SK-N-SH treated with all-trans-retinoic acid at 6 μM for 48 hours (cell line): ENCODE results near the gene ARL6IP4.

ENCODE experiments used
- ATAC-seq: fragments of 200-7000 bp; cut with Tn5 transposase; 3 replicates; pipeline ENCODE4 v1.9.1; 2020; ENCODE audit warnings: mild to moderate bottlenecking, moderate library complexity
- ARNTL ChIP-seq: fragments of 450-650 bp; formaldehyde crosslinking; IDR thresholded peaks from 2 replicates; pipeline ENCODE4 v1.5.0; 2020; ENCODE audit warnings: low read depth, mild to moderate bottlenecking, moderate library complexity, borderline replicate concordance
- BACH2 ChIP-seq: fragments of 250-450 bp; sonication (Bioruptor Pico); IDR thresholded peaks from 2 replicates; pipeline ENCODE4 v1.9.0; 2021; ENCODE audit warnings: mild to moderate bottlenecking, borderline replicate concordance
- CSDC2 ChIP-seq: fragments of 250-450 bp; sonication (Bioruptor Pico); IDR thresholded peaks from 2 replicates; pipeline ENCODE4 v1.5.0; 2020; ENCODE audit warnings: mild to moderate bottlenecking, moderate library complexity
- CSRNP3 ChIP-seq: fragments of 250-450 bp; sonication (Bioruptor Pico); IDR thresholded peaks from 2 replicates; pipeline ENCODE4 v1.5.1; 2021; ENCODE audit warnings: mild to moderate bottlenecking, moderate library complexity
- ESRRG ChIP-seq: fragments of 250-450 bp; sonication (Bioruptor Pico); IDR thresholded peaks from 2 replicates; pipeline ENCODE4 v1.6.1; 2021; ENCODE audit warnings: mild to moderate bottlenecking
- GLIS3 ChIP-seq: fragments of 250-450 bp; sonication (Bioruptor Pico); IDR thresholded peaks from 2 replicates; pipeline ENCODE4 v1.5.0; 2020; ENCODE audit warnings: mild to moderate bottlenecking, moderate library complexity
- OSR1 ChIP-seq: fragments of 250-450 bp; sonication (Bioruptor Pico); IDR thresholded peaks from 2 replicates; pipeline ENCODE4 v1.8.0; 2022; ENCODE audit warnings: moderate library complexity, mild to moderate bottlenecking, inconsistent platforms
- PATZ1 ChIP-seq: fragments of 250-450 bp; sonication (Bioruptor Pico); IDR thresholded peaks from 2 replicates; pipeline ENCODE4 v1.8.0; 2020; ENCODE audit warnings: mild to moderate bottlenecking, moderate library complexity, borderline replicate concordance
- PPARA ChIP-seq: fragments of 250-450 bp; sonication (Bioruptor Pico); IDR thresholded peaks from 2 replicates; pipeline ENCODE4 v1.5.0; 2020; ENCODE audit warnings: mild to moderate bottlenecking, borderline replicate concordance
- RARB ChIP-seq: fragments of 250-450 bp; sonication (Bioruptor Pico); IDR thresholded peaks from 2 replicates; pipeline ENCODE4 v1.8.0; 2021; ENCODE audit warnings: mild to moderate bottlenecking, moderate library complexity
- SNAI2 ChIP-seq: fragments of 250-450 bp; sonication (Bioruptor Pico); IDR thresholded peaks from 2 replicates; pipeline ENCODE4 v1.5.0; 2020; ENCODE audit warnings: mild to moderate bottlenecking, moderate library complexity
- TCF4 ChIP-seq: fragments of 250-450 bp; sonication (Bioruptor Pico); IDR thresholded peaks from 2 replicates; pipeline ENCODE4 v1.8.0; 2021; ENCODE audit warnings: mild to moderate bottlenecking, moderate library complexity, borderline replicate concordance
- TOX ChIP-seq: fragments of 250-450 bp; sonication (Bioruptor Pico); IDR thresholded peaks from 2 replicates; pipeline ENCODE4 v1.8.0; 2021; ENCODE audit warnings: mild to moderate bottlenecking, moderate library complexity, borderline replicate concordance
- TSHZ2 ChIP-seq: fragments of 250-450 bp; sonication (Bioruptor Pico); IDR thresholded peaks from 2 replicates; pipeline ENCODE4 v1.5.0; 2020; ENCODE audit warnings: mild to moderate bottlenecking, moderate library complexity
- ZC3H10 ChIP-seq: fragments of 250-450 bp; sonication (Bioruptor Pico); IDR thresholded peaks from 2 replicates; pipeline ENCODE4 v1.5.1; 2021; ENCODE audit warnings: mild to moderate bottlenecking, moderate library complexity
- ZFP3 ChIP-seq: fragments of 250-450 bp; sonication (Bioruptor Pico); IDR thresholded peaks from 2 replicates; pipeline ENCODE4 v1.5.0; 2020; ENCODE audit warnings: mild to moderate bottlenecking, moderate library complexity
- ZFP30 ChIP-seq: fragments of 450-650 bp; formaldehyde crosslinking; IDR thresholded peaks from 2 replicates; pipeline ENCODE4 v1.5.0; 2022; ENCODE audit warnings: mild to moderate bottlenecking, moderate library complexity
- ZNF565 ChIP-seq: fragments of 450-650 bp; formaldehyde crosslinking; conservative IDR thresholded peaks from 2 replicates; pipeline ENCODE4 v1.5.0; 2020; ENCODE audit warnings: low read depth, mild to moderate bottlenecking, moderate library complexity
- ZNF70 ChIP-seq: fragments of 450-650 bp; formaldehyde crosslinking; IDR thresholded peaks from 2 replicates; pipeline ENCODE4 v1.5.0; 2020; ENCODE audit warnings: mild to moderate bottlenecking, moderate library complexity
- ZNF8 ChIP-seq: fragments of 450-650 bp; formaldehyde crosslinking; IDR thresholded peaks from 2 replicates; pipeline ENCODE4 v1.5.0; 2020; ENCODE audit warnings: mild to moderate bottlenecking, moderate library complexity
- TF ChIP-seq, protein P1 (sequence below): fragments of 250-450 bp; sonication (Bioruptor Pico); IDR thresholded peaks from 2 replicates; pipeline ENCODE4 v1.8.0; 2021; ENCODE audit warnings: low read depth, mild to moderate bottlenecking, moderate library complexity, borderline replicate concordance

The ARL6IP4 gene

DNA sequence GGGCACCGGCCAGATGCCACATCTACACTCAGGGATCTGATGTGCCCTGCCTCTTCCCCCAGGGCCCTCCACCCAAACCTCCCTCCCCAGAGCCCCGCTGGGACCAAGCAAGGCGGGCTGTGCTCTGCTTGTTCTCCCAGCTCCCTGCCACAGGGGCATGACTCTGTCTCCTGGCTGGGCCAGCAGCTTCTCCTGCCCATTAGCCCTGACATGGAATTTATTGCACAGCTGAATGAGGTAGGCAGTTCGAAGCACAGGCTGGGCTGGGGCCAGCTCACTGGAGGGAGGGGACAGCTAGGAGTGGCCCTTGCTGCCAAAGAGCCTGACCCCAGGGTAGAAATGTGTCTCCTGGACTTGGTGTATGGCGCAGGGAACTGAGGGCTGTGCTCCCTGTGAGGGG, 42.4 kb downstream of the ARL6IP4 start:
- TF ChIP-seq GLIS3 (CRISPR knock-in tag) (no peak), ESRRG (no peak), ZNF565 (CRISPR knock-in tag) (no peak), ARNTL (CRISPR knock-in tag) (no peak), ZNF8 (CRISPR knock-in tag) (no peak), ZFP30 (no peak), SNAI2 (no peak), TSHZ2 (CRISPR knock-in tag) (no peak), TOX (CRISPR knock-in tag) (no peak), CSDC2 (CRISPR knock-in tag) (no peak), CSRNP3 (CRISPR knock-in tag) (no peak), ZFP3 (CRISPR knock-in tag) (no peak), BACH2 (no peak), ZNF70 (no peak), PPARA (CRISPR knock-in tag) (no peak)
- TF ChIP-seq, protein P1, sequence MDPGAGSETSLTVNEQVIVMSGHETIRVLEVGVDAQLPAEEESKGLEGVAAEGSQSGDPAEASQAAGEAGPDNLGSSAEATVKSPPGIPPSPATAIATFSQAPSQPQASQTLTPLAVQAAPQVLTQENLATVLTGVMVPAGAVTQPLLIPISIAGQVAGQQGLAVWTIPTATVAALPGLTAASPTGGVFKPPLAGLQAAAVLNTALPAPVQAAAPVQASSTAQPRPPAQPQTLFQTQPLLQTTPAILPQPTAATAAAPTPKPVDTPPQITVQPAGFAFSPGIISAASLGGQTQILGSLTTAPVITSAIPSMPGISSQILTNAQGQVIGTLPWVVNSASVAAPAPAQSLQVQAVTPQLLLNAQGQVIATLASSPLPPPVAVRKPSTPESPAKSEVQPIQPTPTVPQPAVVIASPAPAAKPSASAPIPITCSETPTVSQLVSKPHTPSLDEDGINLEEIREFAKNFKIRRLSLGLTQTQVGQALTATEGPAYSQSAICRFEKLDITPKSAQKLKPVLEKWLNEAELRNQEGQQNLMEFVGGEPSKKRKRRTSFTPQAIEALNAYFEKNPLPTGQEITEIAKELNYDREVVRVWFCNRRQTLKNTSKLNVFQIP, result no peak
- no peak for ATAC-seq

GRCh38 chr12:123024819-123025391, 44.4 kb downstream of the ARL6IP4 start:
- ATAC-seq, result no peak; the same call in 2 of the 3 replicates
- no peak for TF ChIP-seq ZFP30
- no peak for TF ChIP-seq GLIS3 (CRISPR knock-in tag)
- no peak for TF ChIP-seq RARB (CRISPR knock-in tag)
- TF ChIP-seq ARNTL (CRISPR knock-in tag), result no peak
- TF ChIP-seq OSR1 (CRISPR knock-in tag), result no peak
- TF ChIP-seq PATZ1 (CRISPR knock-in tag), result no peak
- TF ChIP-seq TCF4 (CRISPR knock-in tag), result no peak
- TF ChIP-seq ZC3H10, result no peak
- TF ChIP-seq, protein P1, result no peak
- TF ChIP-seq SNAI2, result no peak
- TF ChIP-seq ZFP3 (CRISPR knock-in tag), result no peak
- no peak for TF ChIP-seq TOX (CRISPR knock-in tag)
- TF ChIP-seq BACH2, result no peak
